Hematopoietic multipotent progenitor cell (in vitro differentiated cells): ENCODE measurements around the gene C2orf42. TPM values are rescaled to one million over a fixed set of nuclear protein-coding genes. Genes with fewer than 3 reads are reported as not detected.
"Not testable (repeated sequence)": the region's sequence is repeated elsewhere in the genome, so short reads cannot be mapped to it uniquely, and the experiment has no call there.

ENCODE experiments used
- DNase-seq, 3 donors: peaks; one replicate each; pipeline ENCODE4 v3.0.0-alpha.2; 2011 to 2015; ENCODE audit warnings: low read depth in 2 of 3, low spot score in 2 of 3
- total RNA-seq: library from RNA; depleted of rRNA; stranded (reverse); fragments of >200 nt; gene quantifications from one replicate; pipeline ENCODE4 v1.2.3, GENCODE V29; 2012

Gene C2orf42
- total RNA-seq, 1 donor: 22.6 TPM

- DNase-seq: peak in 1 of 3 donors; percentile 38
Measured at GRCh38 chr2:70133491-70134322, 57.1 kb downstream of the C2orf42 start.

DNA sequence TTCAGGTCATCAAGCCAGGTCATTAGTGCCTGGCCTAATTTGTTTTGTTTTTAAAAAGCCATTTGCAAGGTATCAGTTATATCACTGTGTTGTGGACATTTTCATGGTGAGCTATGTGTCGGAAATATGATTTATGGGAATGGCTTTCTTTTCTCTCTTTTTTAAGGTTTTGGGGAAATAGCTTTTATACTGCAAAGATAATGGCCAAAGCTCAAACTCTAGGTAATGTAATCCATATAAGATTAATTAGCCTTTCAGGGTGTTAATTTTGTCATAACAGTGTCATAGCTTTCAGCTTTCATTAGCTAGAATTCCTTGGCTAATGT, 57.7 kb downstream of the C2orf42 start:
- DNase-seq: no peak

DNA sequence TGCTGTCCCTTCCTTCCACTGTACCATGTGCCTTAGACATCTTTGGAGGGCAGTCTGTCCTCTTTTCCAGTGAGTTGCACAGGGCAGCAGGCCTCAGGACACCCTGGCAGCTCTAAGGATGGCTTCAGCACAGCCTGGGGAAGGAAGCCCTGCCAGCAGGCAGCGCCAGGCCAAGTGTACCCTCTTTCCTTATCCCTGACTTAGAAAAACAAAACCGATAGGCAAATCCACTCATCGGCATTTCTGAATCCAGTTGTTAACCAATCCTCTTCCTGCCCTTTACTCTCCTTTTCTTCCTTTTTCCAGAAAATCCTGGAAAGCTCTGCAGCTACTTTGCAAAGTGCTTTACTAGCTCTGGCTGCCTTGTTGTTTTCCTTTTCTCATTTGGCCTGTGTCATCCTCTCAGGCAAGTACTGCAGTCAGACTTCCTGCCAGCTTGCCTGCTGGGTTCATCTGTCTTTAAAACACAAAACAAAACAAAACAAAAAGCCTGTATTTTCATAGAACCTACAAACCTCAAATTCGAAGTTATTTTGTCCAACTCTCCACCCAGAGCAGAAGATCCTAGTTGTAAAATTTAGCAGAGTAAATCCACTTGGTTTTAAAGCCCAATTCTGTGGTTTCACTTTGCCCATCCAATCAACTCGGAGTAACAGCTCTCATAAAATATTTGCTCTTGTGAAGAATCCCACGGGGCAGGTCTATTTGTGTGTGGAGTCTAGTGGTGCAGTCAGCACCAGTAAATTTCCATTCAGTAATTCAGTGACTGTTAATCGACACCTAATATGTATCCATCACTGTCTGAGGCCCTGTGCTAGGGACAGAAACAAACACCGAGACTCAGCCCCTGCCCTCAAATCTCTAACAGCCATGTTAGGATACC, 58.3 kb downstream of the C2orf42 start:
- peak in 1 of 3 donors; percentile 70 for DNase-seq

DNA sequence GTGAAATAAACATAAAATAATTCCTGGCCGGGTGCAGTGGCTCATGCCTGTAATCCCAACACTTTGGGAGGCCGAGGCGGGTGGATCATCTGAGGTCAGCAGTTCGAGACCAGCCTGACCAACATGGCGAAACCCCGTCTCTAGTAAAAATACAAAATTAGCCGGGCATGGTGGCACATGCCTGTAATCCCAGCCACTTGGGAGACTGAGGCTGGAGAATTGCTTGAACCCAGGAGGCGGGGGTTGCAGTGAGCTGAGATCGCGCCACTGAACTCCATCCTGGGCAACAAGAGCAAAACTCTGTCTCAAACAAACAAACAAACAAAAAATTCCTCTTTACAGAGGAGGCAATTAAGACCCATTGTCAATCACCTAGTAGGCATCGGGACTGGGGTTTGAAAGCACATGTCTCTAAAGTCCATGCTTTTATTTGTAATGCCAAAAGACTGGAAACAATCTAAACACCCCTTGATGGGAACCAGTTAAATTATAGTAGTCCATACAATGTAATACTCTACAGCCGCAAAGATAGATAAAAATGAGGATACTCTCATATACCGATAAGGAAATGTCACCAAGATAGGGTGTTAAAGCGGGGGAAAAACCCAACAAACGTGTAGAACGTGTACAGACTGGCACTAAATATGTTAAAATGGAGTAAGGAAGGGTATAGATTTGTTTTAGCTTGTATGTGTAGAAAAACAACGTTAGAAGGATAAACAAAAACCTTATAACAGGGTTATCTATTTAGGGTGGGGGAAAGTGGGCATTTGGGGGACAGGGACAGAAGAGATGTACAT, 59.3 kb downstream of the C2orf42 start:
- DNase-seq: not testable (repeated sequence)

GRCh38 chr2:70128005-70128404, 62.8 kb downstream of the C2orf42 start:
- DNase-seq: no peak

DNA sequence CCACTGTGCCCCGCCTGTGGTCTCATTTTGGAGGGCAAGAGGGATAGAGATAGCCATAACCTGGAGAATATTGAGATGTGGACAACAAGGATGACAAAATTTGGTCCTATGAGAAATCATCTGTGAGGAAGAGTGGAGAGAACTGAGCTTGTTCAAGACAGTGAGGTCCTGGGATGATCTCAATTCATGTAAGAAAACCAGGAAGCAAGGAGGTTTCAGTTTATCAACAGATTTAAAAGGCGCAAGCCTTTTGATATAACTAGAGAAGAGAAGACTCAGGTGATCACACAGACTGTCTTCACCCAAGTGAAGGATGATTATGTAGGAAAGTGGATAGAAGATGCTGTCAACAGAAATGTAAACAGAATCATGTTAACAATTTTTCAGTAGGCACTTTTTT, 64.4 kb downstream of the C2orf42 start:
- DNase-seq: no peak

DNA sequence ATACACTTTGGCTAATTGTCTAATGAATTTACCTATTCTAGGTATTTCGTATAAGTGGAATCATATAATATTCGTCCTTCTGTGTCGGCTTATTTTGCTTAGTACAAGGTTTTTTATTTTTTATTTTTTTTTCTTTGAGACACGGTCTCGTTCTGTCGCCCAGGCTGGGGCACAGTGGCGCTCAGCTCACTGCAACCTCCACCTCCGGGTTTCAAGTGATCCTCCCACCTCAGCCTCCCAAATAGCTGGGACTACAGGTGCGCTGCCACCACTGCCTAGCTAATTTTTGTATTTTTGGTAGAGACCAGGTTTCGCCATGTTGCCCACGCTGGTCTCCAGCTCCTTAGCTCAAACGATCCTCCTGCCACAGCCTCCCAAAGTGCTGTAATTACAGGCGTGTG, 65.3 kb downstream of the C2orf42 start:
- no peak for DNase-seq

DNA sequence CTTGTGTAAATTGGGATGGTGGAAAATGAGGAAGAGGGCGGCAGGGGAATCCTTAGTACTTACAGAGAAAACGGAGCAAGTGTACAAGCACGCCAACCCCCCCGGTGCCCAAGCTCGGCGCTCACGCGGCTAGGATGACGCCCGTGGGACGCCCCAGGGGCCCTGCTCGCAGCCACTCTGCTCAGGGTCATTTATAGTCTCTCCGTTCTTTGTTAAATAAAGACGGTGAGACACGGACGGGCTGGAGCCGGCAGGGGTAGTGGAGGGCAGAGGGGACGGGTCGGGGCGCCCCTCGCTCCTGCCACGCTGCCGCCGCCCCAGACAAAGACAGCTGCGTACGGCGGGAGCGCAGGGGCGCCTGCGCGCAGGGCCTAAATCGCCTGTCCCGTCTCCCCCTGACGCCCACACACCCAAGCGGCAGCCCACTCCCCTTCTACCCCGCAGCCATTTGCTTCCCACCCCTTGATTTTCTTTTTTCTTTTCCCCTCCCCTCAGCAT, 65.8 kb downstream of the C2orf42 start:
- peak; percentile 64 to 68 (median 68) for DNase-seq

DNA sequence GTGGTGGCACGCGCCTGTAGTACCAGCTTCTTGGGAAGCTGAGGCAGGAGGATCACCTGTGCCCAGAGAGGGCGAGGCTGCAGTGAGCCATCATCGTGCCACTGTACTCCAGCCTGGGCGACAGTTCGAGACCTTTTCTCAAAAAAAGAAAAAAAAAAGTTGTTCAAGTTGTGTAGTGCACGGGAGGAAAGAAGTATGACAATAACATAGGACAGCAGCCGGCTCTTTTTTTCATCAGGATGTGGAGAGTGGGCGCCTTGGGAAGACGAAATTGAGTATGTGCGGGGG, 67.0 kb downstream of the C2orf42 start:
- DNase-seq: no peak

DNA sequence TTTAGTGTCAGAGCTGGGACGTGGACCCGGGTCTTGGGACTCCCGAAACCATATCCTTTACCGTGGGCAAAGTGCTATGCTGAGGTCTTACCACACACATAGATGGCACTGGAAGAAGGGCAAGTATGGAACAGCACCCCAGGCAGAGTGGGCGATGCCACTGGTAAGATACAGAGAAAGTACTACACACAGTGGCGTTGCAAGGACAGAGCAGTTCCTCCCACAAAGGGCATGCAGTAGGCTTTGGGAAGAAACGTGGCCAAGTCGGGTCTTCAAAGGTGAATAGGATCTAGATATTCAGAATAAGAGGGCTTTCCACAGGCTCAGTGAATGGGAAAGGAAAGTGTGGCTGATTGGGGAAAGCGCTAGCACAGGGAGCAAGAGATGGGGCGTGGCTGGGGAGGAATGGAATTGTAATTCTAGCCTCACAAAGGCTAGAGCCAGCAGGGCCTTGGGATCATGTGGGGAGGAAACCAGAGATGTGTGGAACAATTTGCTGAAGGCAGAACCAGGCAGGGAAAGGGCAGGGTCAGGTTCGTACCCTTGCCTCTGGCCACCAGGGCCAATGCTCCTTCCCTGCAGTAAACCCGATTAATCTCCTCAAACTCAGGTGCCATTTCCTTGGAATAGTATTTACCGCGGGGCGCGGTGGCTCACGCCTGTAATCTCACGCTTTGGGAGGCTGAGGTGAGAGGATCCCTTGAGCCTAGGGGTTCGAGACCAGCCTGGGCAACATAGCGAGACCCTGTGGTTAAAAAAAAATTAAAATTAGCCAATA, 67.6 kb downstream of the C2orf42 start:
- DNase-seq: no peak

GRCh38 chr2:70122470-70122869, 68.3 kb downstream of the C2orf42 start:
- no peak for DNase-seq

- DNase-seq: no peak
Measured at GRCh38 chr2:70121627-70122372, 69.0 kb downstream of the C2orf42 start.

DNA sequence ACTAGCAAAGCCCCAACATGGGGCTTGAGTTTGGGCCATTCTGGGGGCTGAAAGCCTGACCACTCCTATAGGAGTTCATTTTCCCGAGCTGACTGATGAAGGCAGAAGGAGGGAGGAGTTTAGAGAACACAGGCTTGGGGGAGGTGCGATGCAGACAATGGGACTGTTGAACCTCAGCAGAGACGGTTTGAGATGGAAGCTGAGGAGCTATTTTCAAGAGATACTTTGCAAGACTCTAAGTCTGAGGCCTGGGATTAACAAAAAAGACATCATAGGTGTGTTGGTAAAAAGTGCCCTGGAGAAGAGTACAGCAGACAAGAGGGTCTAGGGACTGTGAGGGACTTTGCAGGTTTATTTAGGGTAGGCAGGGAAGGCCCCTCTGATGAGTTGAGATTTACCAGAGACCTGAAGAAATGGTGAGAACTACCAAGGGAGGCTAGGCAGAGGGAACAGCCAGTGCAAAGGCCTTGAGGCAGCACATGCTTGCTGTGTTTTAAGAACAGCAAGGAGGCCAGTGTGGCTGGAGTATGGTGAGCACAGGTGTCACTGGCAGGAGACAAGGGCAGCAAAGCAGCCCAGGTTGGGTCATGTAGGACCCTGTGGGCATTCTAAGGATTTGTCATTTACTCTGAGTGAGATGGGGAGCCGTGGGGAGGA, 71.9 kb downstream of the C2orf42 start:
- no peak for DNase-seq

- no peak for DNase-seq
Measured at GRCh38 chr2:70116936-70117552, 73.8 kb downstream of the C2orf42 start.

DNA sequence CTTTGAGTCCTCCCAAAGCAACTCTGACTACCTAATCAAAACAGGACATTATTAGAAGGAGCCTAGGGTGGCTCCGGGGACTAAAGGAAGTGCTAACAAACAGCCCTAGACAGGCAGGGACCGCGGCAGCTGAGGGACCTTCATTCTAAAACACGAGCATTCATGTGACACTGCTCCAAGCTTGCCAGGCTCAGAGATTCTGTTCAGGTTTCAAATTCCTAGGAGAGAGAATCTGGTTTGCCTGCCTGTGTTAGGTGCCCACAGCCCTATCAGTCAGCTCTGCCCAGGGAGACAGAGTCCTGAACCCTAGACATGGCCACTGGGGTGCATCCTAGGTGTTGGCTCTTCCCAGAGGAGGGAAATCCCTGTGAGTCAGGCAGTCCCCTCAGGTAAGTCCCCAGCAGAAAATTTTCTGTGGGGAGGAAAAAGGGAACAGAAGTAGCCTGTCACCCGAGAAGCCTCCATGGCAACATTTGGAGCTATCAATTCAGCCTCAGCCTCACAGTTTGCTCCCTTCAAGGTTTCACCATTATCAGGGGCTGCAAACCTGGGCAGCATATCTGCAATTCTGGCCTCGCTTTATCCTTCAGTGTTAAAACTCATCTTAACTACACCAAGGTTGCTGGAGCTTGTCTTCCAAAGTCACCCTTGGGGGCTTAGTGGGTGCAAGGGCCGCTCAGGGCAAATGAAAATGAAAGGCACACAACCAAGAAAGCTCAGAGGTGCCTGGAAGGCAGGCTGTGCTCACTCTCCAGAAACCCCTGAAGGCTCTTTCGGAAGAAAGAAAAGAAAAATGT, 75.0 kb downstream of the C2orf42 start:
- DNase-seq: peak in 1 of 3 donors; percentile 30

DNA sequence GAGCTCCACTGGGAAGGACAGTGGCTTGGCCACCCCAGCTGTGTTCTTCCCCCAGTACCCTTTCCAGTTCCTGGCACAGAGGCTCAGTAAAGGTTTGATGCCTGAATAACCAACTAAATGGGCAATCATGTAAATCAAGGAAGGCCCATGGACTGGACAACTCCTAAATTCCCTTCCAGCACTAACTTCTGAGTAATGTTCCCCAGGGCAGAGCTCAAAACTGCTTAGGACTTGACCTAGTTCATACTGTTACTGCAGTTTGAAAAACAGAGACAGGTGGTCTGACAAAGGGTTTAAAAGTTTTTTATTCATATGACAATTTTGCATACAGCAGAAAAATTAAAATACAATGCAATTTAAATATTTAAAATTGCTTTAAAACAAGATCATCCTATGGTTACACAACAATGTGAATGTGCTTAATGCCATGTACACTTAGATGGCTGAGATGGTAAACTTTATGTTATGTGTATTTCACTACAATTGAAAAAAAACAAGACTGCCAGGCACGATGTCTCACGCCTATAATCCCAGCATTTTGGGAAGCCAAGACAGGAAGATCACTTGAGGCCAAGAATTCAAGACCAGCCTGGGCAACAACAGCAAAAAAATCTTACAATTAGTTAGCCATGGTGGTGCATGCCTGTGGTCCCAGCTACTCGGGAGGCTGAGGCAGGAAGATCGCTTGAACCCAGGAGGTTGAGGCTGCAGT, 77.3 kb downstream of the C2orf42 start:
- DNase-seq: no peak
